Parathyroid adenoma (tissue), 2 donors: ENCODE measurements around the gene ADGRD1.

Source experiments
- H2AFZ ChIP-seq: fragments of 300-600 bp; sonication (generic); one replicate; pipeline ENCODE4 v1.7.0; 2017; ENCODE audit warnings: antibody characterized with exemption, mild to moderate bottlenecking
- H3K27ac ChIP-seq: fragments of 300-600 bp; sonication (generic); one replicate; pipeline ENCODE4 v1.7.0; 2017
- H3K27me3 ChIP-seq: fragments of 300-600 bp; sonication (generic); one replicate; pipeline ENCODE4 v1.7.0; 2017; ENCODE audit warnings: low read length; ENCODE audit not compliant: control insufficient read depth, insufficient read depth
- H3K36me3 ChIP-seq: fragments of 300-600 bp; sonication (generic); one replicate; pipeline ENCODE4 v1.7.0; 2017; ENCODE audit warnings: low read length; ENCODE audit not compliant: control insufficient read depth, insufficient read depth
- H3K4me1 ChIP-seq: fragments of 300-600 bp; sonication (generic); one replicate; pipeline ENCODE4 v1.7.0; 2017; ENCODE audit warnings: control low read depth
- H3K4me2 ChIP-seq: fragments of 300-600 bp; sonication (generic); one replicate; pipeline ENCODE4 v1.7.0; 2017; ENCODE audit warnings: low read length
- H3K4me3 ChIP-seq: fragments of 300-600 bp; sonication (generic); one replicate; pipeline ENCODE4 v1.7.0; 2017; ENCODE audit warnings: low read depth, low read length
- H3K79me2 ChIP-seq: fragments of 300-600 bp; sonication (generic); one replicate; pipeline ENCODE4 v1.7.0; 2017; ENCODE audit warnings: control low read depth
- H3K9ac ChIP-seq: fragments of 300-600 bp; sonication (generic); one replicate; pipeline ENCODE4 v1.7.0; 2017; ENCODE audit warnings: mild to moderate bottlenecking
- H3K9me3 ChIP-seq: fragments of 300-600 bp; sonication (generic); one replicate; pipeline ENCODE4 v1.7.0; 2017; ENCODE audit warnings: low read length; ENCODE audit not compliant: control insufficient read depth
- TF ChIP-seq, protein P1 (sequence below): fragments of 300-600 bp; sonication (generic); IDR thresholded peaks from one replicate; pipeline ENCODE4 v1.7.0; 2017; ENCODE audit warnings: antibody characterized with exemption, mild to moderate bottlenecking
- donor health status: primary hyperparathyroidism.

Gene ADGRD1

DNA sequence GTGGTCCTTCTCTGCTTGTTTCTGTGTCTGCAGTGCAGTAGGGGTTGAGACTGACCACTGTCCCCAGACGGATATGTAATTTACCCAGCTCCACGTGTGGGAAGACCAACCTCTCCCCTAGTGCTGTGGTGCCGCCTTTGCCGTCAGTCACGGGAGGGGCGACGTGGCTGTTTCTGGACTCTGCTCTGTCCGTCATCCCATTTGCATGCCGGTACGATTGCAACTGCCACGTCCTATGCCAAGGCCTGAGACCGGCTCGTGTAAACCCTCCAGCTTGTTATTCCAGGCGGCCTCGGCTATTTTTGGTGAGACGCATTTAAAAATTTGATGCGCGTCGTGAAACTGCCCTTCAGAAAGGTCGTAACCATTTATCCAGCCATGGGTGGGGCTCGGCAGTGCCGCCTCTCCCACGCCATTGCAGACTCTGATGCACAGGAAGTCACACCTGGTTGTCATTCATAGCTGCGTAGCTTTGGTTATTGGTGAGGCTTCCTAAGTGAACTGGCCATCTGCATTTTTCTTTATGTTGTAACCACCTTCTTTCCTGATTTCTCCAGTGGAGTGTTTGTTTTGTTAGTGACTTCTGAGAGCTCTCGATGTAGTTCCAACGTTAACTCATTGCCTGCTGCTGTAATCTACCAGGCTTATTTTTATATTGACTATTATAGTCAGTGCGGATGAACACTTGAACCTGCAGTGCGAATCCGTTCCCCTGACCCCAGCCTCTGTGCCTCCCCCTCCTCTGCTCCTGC lies 75.1 kb downstream of the ADGRD1 start:
- no peaks in the 10 kb centered on the region for H3K4me1 ChIP-seq
- H3K27ac ChIP-seq = no peak overlapping the region
- H3K4me3 ChIP-seq = no peak overlapping the region
- H3K36me3 ChIP-seq = no peaks in the 10 kb centered on the region
- TF ChIP-seq, protein P1, sequence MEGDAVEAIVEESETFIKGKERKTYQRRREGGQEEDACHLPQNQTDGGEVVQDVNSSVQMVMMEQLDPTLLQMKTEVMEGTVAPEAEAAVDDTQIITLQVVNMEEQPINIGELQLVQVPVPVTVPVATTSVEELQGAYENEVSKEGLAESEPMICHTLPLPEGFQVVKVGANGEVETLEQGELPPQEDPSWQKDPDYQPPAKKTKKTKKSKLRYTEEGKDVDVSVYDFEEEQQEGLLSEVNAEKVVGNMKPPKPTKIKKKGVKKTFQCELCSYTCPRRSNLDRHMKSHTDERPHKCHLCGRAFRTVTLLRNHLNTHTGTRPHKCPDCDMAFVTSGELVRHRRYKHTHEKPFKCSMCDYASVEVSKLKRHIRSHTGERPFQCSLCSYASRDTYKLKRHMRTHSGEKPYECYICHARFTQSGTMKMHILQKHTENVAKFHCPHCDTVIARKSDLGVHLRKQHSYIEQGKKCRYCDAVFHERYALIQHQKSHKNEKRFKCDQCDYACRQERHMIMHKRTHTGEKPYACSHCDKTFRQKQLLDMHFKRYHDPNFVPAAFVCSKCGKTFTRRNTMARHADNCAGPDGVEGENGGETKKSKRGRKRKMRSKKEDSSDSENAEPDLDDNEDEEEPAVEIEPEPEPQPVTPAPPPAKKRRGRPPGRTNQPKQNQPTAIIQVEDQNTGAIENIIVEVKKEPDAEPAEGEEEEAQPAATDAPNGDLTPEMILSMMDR = no peak
- no peak overlapping the region for H3K9ac ChIP-seq
- H3K9me3 ChIP-seq = no peaks in the 10 kb centered on the region
- H3K27me3 ChIP-seq = no peaks in the 10 kb centered on the region
- no peaks in the 10 kb centered on the region for H3K79me2 ChIP-seq
- no peak overlapping the region for H2AFZ ChIP-seq
- no peak overlapping the region for H3K4me2 ChIP-seq

DNA sequence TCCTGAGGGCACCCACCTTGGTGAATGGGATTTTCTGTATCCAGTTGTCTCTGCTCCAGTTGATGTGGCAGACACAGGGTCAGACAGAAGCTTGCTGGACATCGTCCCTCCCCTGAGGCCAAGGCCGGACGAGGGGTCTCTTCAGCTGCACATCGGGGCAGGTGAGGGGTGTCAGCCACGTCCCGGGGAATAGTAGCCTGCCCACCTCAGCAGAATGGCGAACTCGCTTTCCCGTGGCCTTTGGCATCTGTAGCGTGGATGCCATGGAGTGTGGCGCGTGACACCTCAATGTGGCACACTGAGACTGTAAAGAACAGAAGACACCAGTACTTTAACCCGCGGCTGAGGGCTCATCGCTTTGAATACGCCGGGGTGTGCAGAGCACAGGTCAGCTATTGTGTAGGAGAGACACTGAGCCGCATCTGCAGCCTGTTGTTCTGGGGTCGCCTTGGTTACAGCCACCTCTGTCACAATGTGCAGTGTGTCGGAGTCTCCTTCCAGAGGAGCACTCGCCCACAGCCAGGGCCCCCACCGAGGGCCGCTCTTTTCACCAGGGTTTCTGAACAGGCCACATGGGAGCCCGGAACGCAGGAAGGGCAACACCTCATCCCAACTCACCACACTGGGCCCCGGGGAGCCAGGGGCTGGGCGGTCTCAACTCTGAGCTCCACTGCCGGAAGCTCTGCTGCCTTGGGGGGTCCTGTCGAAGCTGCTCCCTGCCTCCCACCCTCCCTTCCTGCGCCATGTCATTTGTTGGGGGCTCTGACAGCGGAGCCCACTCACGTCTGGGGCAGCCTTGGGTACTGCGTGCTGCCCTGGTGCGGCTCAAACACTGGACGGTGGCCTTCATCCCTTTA lies 77.0 kb downstream of the ADGRD1 start:
- no peak overlapping the region for H3K4me2 ChIP-seq
- no peaks in the 10 kb centered on the region for H3K4me1 ChIP-seq
- TF ChIP-seq, protein P1 = no peak
- H3K79me2 ChIP-seq = no peaks in the 10 kb centered on the region
- H3K4me3 ChIP-seq = no peak overlapping the region
- no peak overlapping the region for H3K9ac ChIP-seq
- no peaks in the 10 kb centered on the region for H3K36me3 ChIP-seq
- H3K27me3 ChIP-seq = no peaks in the 10 kb centered on the region
- no peak overlapping the region for H2AFZ ChIP-seq
- H3K27ac ChIP-seq = no peak overlapping the region
- H3K9me3 ChIP-seq = no peaks in the 10 kb centered on the region

DNA sequence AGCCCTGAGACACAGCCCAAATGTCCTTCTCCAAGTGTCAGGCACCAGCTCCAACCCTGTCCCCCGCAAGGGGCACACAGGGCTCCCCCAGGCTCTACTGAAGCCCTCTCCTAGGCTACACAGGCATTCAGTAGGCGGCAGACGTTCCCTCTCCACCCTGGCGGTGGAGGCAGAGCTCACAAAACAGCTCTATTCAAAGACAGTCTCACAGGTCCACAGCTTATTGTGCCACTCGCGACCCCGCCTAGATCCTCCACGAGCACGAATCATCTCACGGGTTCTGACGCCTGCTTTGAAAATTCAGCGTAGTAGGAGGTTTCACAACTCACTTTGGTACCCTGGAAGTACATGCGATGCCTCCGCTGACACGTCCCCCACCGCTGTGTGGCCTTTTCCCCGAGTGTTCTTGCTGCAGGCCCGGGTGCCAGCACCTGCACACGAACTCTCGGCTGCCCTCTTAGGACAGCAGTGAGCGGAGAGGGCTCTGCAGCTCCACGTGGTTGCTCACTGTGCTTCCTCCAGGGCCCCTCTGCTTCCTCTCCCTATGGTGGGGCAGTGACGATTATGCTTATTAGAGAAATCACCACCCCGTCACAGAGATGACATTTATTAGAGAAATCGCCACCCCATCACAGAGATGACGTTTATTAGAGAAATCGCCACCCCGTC lies 78.5 kb downstream of the ADGRD1 start:
- no peak overlapping the region for H3K9ac ChIP-seq
- H3K36me3 ChIP-seq = no peaks in the 10 kb centered on the region
- no peak overlapping the region for H3K4me3 ChIP-seq
- TF ChIP-seq, protein P1 = no peak
- H3K79me2 ChIP-seq = no peaks in the 10 kb centered on the region
- no peaks in the 10 kb centered on the region for H3K27me3 ChIP-seq
- no peak overlapping the region for H2AFZ ChIP-seq
- no peak overlapping the region for H3K27ac ChIP-seq
- H3K4me1 ChIP-seq = no peaks in the 10 kb centered on the region
- no peak overlapping the region for H3K4me2 ChIP-seq
- no peaks in the 10 kb centered on the region for H3K9me3 ChIP-seq

DNA sequence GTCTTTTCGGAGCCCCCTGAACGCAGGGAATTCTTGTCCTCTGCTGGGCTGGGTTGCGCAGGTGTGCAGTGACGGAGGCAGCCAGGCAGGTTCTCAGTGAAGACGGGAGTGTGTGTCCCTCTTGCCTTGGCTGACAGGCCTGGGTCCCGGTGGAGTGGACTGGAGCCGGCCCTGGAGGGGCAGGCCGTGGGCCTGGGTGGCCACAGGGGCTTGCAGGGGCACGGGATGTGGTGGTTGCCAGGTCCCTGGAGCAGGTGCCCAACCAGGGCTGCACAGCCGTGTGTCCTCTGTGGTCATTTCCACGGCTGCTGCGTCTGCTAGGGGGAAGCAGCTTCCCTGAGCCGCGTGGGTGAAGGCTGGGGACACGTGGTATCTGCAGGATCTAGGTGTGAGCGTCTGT lies 79.8 kb downstream of the ADGRD1 start:
- Histone ChIP-seq H3K9me3 (no peaks in the 10 kb centered on the region), H3K4me1 (no peaks in the 10 kb centered on the region), H3K79me2 (no peaks in the 10 kb centered on the region), H3K4me3 (no peak overlapping the region), H3K4me2 (no peak overlapping the region), H3K9ac (no peak overlapping the region), H3K27me3 (no peaks in the 10 kb centered on the region), H3K36me3 (no peaks in the 10 kb centered on the region), H2AFZ (no peak overlapping the region), H3K27ac (no peak overlapping the region)
- TF ChIP-seq, protein P1 = no peak
